SH-SY5Y (cell line): ENCODE results near the gene PRKAA1.

ENCODE experiments used
- GATA2 ChIP-seq: IDR thresholded peaks from 2 replicates; pipeline ENCODE4 v1.6.1; 2011; ENCODE audit warnings: mild to moderate bottlenecking, low read depth, low read length
- GATA3 ChIP-seq: IDR thresholded peaks from 2 replicates; pipeline ENCODE4 v1.6.1; 2011; ENCODE audit warnings: low read depth, mild to moderate bottlenecking, low read length, moderate library complexity

The PRKAA1 gene

GRCh38 chr5:40770764-40771163 is 27.4 kb downstream of the PRKAA1 start:
- TF ChIP-seq GATA3: no peak
- no peak for TF ChIP-seq GATA2

- TF ChIP-seq GATA3 (no peak), GATA2 (no peak)
These were observed 35.5 kb downstream of the PRKAA1 start for GRCh38 chr5:40762705-40763104.

DNA sequence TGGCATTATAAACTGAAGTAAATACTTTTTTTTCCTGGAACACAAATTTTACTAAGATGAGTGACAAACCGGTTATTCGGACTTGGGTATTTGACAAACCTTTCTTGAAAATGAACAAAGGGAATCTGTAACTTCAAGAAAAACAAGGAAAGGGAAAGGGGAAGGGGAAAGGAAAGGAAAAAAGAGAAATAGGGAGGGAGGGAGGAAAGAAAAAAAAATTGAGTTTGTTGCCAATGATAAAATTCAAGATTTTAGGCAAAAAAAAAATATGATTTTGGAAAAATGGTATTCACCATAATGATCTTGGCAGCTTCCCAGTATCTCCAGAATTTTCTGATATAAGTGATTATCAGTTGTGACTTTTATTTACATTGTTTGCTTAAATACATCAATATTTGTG is 40.8 kb downstream of the PRKAA1 start:
- TF ChIP-seq GATA3: no peak
- TF ChIP-seq GATA2: no peak

DNA sequence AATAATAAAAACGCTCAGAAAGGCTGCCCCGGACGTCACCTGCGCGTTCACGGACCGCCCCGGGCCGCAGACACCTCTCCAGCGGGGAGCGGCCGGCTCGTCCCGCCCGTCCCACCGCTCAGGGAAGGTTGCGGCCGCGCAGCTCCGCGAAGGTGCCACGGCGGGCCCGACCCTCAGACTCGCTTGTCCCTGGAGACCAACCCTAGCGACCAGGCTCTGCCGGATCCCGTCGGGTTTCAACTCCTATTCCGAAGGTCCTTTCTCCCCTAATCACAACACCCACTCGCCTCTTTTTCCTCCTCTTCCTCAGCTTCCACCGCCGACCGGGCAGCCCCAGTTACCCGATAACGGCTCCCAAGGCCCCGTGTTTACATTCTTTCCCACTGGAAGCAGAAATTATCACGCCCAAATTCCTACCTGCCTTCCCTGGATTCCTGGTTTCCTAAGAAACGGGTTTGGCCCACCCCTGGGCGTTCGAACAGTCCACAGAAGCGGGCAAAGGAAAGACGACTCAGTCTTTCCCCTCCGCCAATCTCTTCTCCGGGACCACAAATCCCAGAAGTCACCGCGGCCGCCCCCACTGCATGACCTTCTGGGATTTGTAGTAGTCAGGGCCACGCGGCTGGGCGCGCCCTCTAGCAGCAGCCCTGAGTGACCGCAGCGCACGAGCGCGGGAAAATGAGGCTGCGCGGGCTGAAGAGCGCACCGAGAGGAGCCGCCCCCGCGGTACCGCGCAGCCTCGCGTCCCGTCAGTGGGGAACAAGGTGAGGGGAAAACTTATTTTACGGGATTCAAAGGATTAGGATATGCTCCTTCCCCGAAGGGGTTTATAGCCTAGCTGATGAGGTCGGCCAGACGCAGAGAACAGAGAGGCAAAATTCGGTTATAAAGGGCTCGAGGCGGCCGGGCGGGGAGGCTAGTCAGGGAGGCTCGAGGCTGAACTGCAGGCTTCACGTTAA is 42.5 kb downstream of the PRKAA1 start, which contains the start of gene TTC33:
Gene TTC33 (minus strand): TSS at position 555 of the 959 bp plus-strand sequence. CDS start 8,943 bp downstream, outside the sequence.
- no peak for TF ChIP-seq GATA3
- no peak for TF ChIP-seq GATA2

DNA sequence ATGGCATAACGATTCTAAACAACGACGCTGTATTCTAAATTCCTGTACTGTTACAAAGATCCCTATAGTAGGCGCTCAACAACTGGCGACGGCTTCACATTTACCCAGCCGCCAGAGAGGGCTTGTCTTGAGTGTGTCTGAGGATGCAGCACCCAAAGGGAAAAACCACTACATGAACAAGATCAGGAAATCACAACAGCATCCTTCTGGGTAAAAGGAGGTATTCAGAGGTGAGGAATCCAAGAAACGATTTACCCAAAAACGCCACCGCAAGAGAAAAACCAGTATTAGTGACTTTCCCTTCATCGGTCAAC is 43.1 kb downstream of the PRKAA1 start:
- TF ChIP-seq GATA2: no peak
- TF ChIP-seq GATA3: no peak

- TF ChIP-seq GATA2: no peak
- no peak for TF ChIP-seq GATA3
These were observed 43.6 kb downstream of the PRKAA1 start for GRCh38 chr5:40754381-40755092.

GRCh38 chr5:40746703-40747102 is 51.5 kb downstream of the PRKAA1 start:
- TF ChIP-seq GATA2: no peak
- TF ChIP-seq GATA3: no peak

DNA sequence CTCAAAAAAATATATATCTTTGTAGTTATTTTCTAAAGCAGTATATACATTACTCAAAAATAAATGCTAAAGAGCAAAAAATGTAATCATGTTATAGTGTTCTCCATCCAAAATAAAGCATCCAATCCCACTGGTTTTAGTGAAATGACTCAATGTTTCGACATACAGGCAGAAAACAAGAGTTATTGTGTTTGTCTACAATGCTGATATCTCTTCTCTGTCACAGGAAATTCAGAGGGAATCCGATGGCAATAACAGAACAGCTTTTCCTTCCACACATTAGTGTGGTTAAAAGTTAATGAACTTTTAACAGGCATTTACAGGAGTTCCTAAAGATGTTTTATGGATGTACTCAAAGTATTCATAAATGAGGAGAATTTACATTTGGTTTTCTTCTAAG is 54.4 kb downstream of the PRKAA1 start:
- TF ChIP-seq GATA3 (no peak), GATA2 (no peak)

- no peak for TF ChIP-seq GATA2
- TF ChIP-seq GATA3: no peak
These were observed 59.7 kb downstream of the PRKAA1 start for GRCh38 chr5:40738502-40738901.

DNA sequence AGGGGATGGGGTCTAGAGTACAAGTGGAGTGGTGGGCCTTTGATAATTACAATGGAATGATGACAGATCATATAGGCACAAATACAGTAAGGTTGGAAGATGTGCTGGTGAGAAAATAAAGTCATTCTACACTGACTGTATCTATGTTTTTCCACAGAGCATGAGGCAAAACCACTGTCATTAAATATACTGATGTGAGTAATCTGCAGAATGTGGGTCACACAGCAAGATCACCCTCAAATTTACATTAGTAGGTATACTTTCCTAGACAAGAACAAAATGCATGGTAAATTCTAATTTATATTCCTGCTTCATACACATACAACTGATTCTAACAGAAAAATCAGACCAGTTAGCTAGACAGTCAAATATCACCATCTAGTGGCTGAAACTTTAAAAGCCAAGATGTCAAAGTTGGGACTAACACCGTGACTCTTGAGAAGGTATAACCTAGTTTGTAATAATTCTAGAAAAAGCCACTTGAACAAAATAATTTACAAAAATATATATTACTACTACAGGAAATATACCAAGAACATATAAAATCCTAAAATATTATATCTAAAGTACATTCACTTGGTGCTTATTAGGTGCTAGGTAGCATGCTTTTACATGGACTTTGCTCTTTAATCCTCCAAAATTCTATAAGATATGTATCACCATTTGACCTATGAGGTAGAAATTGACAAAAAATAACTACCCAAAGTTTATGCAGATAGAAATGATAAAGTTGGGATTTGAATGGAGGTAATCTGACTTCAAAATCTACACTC is 61.9 kb downstream of the PRKAA1 start:
- TF ChIP-seq GATA3: no peak
- no peak for TF ChIP-seq GATA2

GRCh38 chr5:40735609-40736008 is 62.6 kb downstream of the PRKAA1 start:
- TF ChIP-seq GATA3 (no peak), GATA2 (no peak)

- TF ChIP-seq GATA2: no peak
- no peak for TF ChIP-seq GATA3
These were observed 63.2 kb downstream of the PRKAA1 start for GRCh38 chr5:40734986-40735385.

GRCh38 chr5:40733879-40734563 is 64.2 kb downstream of the PRKAA1 start:
- TF ChIP-seq GATA2 (no peak), GATA3 (no peak)
